ENCODE measurements around the gene TNFRSF18. TPM values are rescaled to one million over a fixed set of nuclear protein-coding genes. Genes with fewer than 3 reads are reported as not detected.

TNFRSF18 gene
- total RNA-seq, 1 donor from 2014 or later = not detected

- H3K9me3 ChIP-seq (replicated peaks) = no peaks in the 10 kb centered on the region
- peaks cover 45% of the 10 kb centered on the region for H3K4me1 ChIP-seq
- H3K27ac ChIP-seq (replicated peaks) = no peak overlapping the region
- H3K4me3 ChIP-seq = no peak overlapping the region
- no peak for DNase-seq
- no peaks in the 10 kb centered on the region for H3K27me3 ChIP-seq (ENCODE audit: low read depth)
- peaks cover 67% of the 10 kb centered on the region for H3K36me3 ChIP-seq
- intact Hi-C loops (cut with micrococcal nuclease) = no loop called here
- no peak for TF ChIP-seq CTCF (IDR thresholded peaks at IDR 0.05; ENCODE audit: borderline replicate concordance)
These were observed 21.0 kb upstream of the TNFRSF18 start for GRCh38 chr1:1227386-1227785.

GRCh38 chr1:1226566-1227362 lies 20.4 kb upstream of the TNFRSF18 start:
- Histone ChIP-seq H3K36me3 (peaks cover 73% of the 10 kb centered on the region), H3K4me3 (no peak overlapping the region), H3K4me1 (peaks cover 45% of the 10 kb centered on the region), H3K27me3 (ENCODE audit: low read depth) (no peaks in the 10 kb centered on the region), H3K27ac (replicated peaks) (no peak overlapping the region), H3K9me3 (replicated peaks) (no peaks in the 10 kb centered on the region)
- no peak for TF ChIP-seq CTCF (IDR thresholded peaks at IDR 0.05; ENCODE audit: borderline replicate concordance)
- intact Hi-C loops (cut with micrococcal nuclease) = no loop called here
- DNase-seq = no peak

GRCh38 chr1:1225913-1226312 lies 19.5 kb upstream of the TNFRSF18 start:
- Histone ChIP-seq H3K4me3 (no peak overlapping the region), H3K27me3 (ENCODE audit: low read depth) (no peaks in the 10 kb centered on the region), H3K4me1 (peaks cover 36% of the 10 kb centered on the region), H3K9me3 (replicated peaks) (no peaks in the 10 kb centered on the region), H3K36me3 (peaks cover 82% of the 10 kb centered on the region), H3K27ac (replicated peaks) (no peak overlapping the region)
- no peak for DNase-seq
- intact Hi-C loops (cut with micrococcal nuclease) = no loop called here
- no peak for TF ChIP-seq CTCF (IDR thresholded peaks at IDR 0.05; ENCODE audit: borderline replicate concordance)

GRCh38 chr1:1225238-1225845 lies 18.9 kb upstream of the TNFRSF18 start:
- no peak overlapping the region for H3K27ac ChIP-seq (replicated peaks)
- H3K36me3 ChIP-seq = peaks cover 87% of the 10 kb centered on the region
- peaks cover 31% of the 10 kb centered on the region for H3K4me1 ChIP-seq
- no peak overlapping the region for H3K4me3 ChIP-seq
- DNase-seq = no peak
- TF ChIP-seq CTCF (IDR thresholded peaks at IDR 0.05; ENCODE audit: borderline replicate concordance) = no peak
- no peaks in the 10 kb centered on the region for H3K9me3 ChIP-seq (replicated peaks)
- intact Hi-C loops (cut with micrococcal nuclease) = no loop called here
- H3K27me3 ChIP-seq (ENCODE audit: low read depth) = no peaks in the 10 kb centered on the region

- no peak for DNase-seq
- intact Hi-C loops (cut with micrococcal nuclease) = no loop called here
- no peaks in the 10 kb centered on the region for H3K27me3 ChIP-seq (ENCODE audit: low read depth)
- peaks cover 94% of the 10 kb centered on the region for H3K36me3 ChIP-seq
- no peaks in the 10 kb centered on the region for H3K9me3 ChIP-seq (replicated peaks)
- no peak overlapping the region for H3K4me3 ChIP-seq
- peaks cover 18% of the 10 kb centered on the region for H3K4me1 ChIP-seq
- TF ChIP-seq CTCF (IDR thresholded peaks at IDR 0.05; ENCODE audit: borderline replicate concordance) = no peak
- H3K27ac ChIP-seq (replicated peaks) = no peak overlapping the region
These were observed 17.5 kb upstream of the TNFRSF18 start for GRCh38 chr1:1223891-1224290.

All from left ventricle myocardium inferior (tissue), 1 donor.